OCI-LY1 (cell line): ENCODE data around the gene TGM2.
"Not testable (repeated sequence)": the region's sequence is repeated elsewhere in the genome, so short reads cannot be mapped to it uniquely, and the experiment has no call there.

Source experiments
- H2AFZ ChIP-seq: fragments of 200-600 bp; sonication (generic), shearing (Covaris generic); 2 replicates; pipeline ENCODE4 v1.6.0; 2014; ENCODE audit warnings: antibody characterized with exemption, mild to moderate bottlenecking, low read length
- H3F3A ChIP-seq: fragments of 200-600 bp; sonication (generic), shearing (Covaris generic); 2 replicates; pipeline ENCODE4 v1.6.0; 2014; ENCODE audit warnings: mild to moderate bottlenecking, antibody characterized with exemption, low read length, moderate library complexity; ENCODE audit not compliant: insufficient read depth
- H3K27ac ChIP-seq: fragments of 200-600 bp; sonication (generic); 2 replicates; pipeline ENCODE4 v1.5.1; 2014; ENCODE audit warnings: low read length, mixed run types, mild to moderate bottlenecking, low read depth; ENCODE audit not compliant: poor library complexity, severe bottlenecking
- H3K27me3 ChIP-seq: fragments of 200-600 bp; sonication (generic); 2 replicates; pipeline ENCODE4 v1.6.0; 2014; ENCODE audit warnings: antibody characterized with exemption, mild to moderate bottlenecking, low read length, moderate library complexity; ENCODE audit not compliant: insufficient read depth
- H3K36me3 ChIP-seq: fragments of 200-600 bp; sonication (generic); 2 replicates; pipeline ENCODE4 v1.6.1; 2014; ENCODE audit warnings: mild to moderate bottlenecking, antibody characterized with exemption, low read length, moderate library complexity, mixed read lengths; ENCODE audit not compliant: insufficient read depth
- H3K4me1 ChIP-seq: fragments of 200-600 bp; sonication (generic); 2 replicates; pipeline ENCODE4 v1.5.1; 2014; ENCODE audit warnings: mild to moderate bottlenecking, low read length, moderate library complexity; ENCODE audit not compliant: insufficient read depth, severe bottlenecking
- H3K4me2 ChIP-seq: fragments of 200-600 bp; sonication (generic), shearing (Covaris generic); 2 replicates; pipeline ENCODE4 v1.6.1; 2014; ENCODE audit warnings: low read length
- H3K4me3 ChIP-seq: fragments of 200-600 bp; sonication (generic); 2 replicates; pipeline ENCODE4 v1.5.1; 2014; ENCODE audit warnings: low read length, low read depth, mild to moderate bottlenecking, mixed read lengths; ENCODE audit not compliant: poor library complexity, severe bottlenecking
- H3K79me2 ChIP-seq: fragments of 200-600 bp; shearing (Covaris generic); 2 replicates; pipeline ENCODE4 v1.6.1; 2016; ENCODE audit warnings: mixed run types, low read length, mixed read lengths; ENCODE audit not compliant: insufficient read depth
- H3K9ac ChIP-seq: fragments of 200-600 bp; sonication (generic), shearing (Covaris generic); 2 replicates; pipeline ENCODE4 v1.6.1; 2014; ENCODE audit warnings: mild to moderate bottlenecking, low read length, mixed read lengths
- H3K9me2 ChIP-seq: fragments of 200-600 bp; sonication (generic), shearing (Covaris generic); 2 replicates; pipeline ENCODE4 v1.6.1; 2014; ENCODE audit warnings: low read depth, mild to moderate bottlenecking, low read length, mixed read lengths
- H3K9me3 ChIP-seq: fragments of 200-600 bp; shearing (Covaris generic); 2 replicates; pipeline ENCODE4 v1.6.1; 2014; ENCODE audit warnings: low read length, mixed read lengths
- H4K20me1 ChIP-seq: fragments of 200-600 bp; sonication (generic), shearing (Covaris generic); 2 replicates; pipeline ENCODE4 v1.6.0; 2016; ENCODE audit warnings: mild to moderate bottlenecking, low read length; ENCODE audit not compliant: insufficient read depth
- CTCF ChIP-seq: fragments of 200-600 bp; sonication (generic), shearing (Covaris generic); IDR thresholded peaks from 2 replicates; pipeline ENCODE4 v1.5.1; 2017; ENCODE audit warnings: mild to moderate bottlenecking, antibody characterized with exemption, low read length, moderate library complexity, mixed read lengths
- EZH2 ChIP-seq: fragments of 200-600 bp; sonication (generic), shearing (Covaris generic); IDR thresholded peaks from 2 replicates; pipeline ENCODE4 v1.8.0; 2017; ENCODE audit warnings: borderline replicate concordance, mixed run types, mild to moderate bottlenecking, antibody characterized with exemption, low read length, moderate library complexity, mixed read lengths

The TGM2 gene

GRCh38 chr20:38108986-38109541 is 56.0 kb downstream of the TGM2 start:
- Histone ChIP-seq H3K4me2 (no peak overlapping the region), H3K4me1 (no peaks in the 10 kb centered on the region), H3K27me3 (no peaks in the 10 kb centered on the region)

GRCh38 chr20:38108438-38108985 is 56.6 kb downstream of the TGM2 start:
- Histone ChIP-seq H3K9ac (no peak overlapping the region), H3K4me2 (no peak overlapping the region), H3K27me3 (no peaks in the 10 kb centered on the region), H3K79me2 (no peaks in the 10 kb centered on the region), H3K36me3 (no peaks in the 10 kb centered on the region), H3K4me1 (no peaks in the 10 kb centered on the region), H3K9me2 (no peaks in the 10 kb centered on the region), H3K4me3 (no peak overlapping the region), H3K27ac (no peak overlapping the region), H3F3A (no peaks in the 10 kb centered on the region), H3K9me3 (no peaks in the 10 kb centered on the region), H2AFZ (no peak overlapping the region), H4K20me1 (no peaks in the 10 kb centered on the region)
- TF ChIP-seq CTCF = no peak

More at GRCh38 chr20:38108986-38109541, 56.0 kb downstream of the TGM2 start:
- Histone ChIP-seq H3K9ac (no peak overlapping the region), H2AFZ (no peak overlapping the region), H3F3A (no peaks in the 10 kb centered on the region), H3K4me3 (no peak overlapping the region), H3K36me3 (no peaks in the 10 kb centered on the region), H3K9me2 (no peaks in the 10 kb centered on the region), H3K9me3 (no peaks in the 10 kb centered on the region), H3K79me2 (no peaks in the 10 kb centered on the region), H4K20me1 (no peaks in the 10 kb centered on the region), H3K27ac (no peak overlapping the region)
- no peak for TF ChIP-seq CTCF
- TF ChIP-seq EZH2 = no peak

GRCh38 chr20:38107916-38108315 is 57.2 kb downstream of the TGM2 start:
- H3K27ac ChIP-seq, H3K9me2 ChIP-seq, H3K9me3 ChIP-seq, H4K20me1 ChIP-seq, H3K36me3 ChIP-seq, H3K79me2 ChIP-seq, H3F3A ChIP-seq, H2AFZ ChIP-seq, H3K27me3 ChIP-seq, H3K4me3 ChIP-seq, H3K4me2 ChIP-seq, H3K9ac ChIP-seq, H3K4me1 ChIP-seq: not testable (repeated sequence)

GRCh38 chr20:38107386-38107785 is 57.7 kb downstream of the TGM2 start:
- H3K27ac ChIP-seq, H2AFZ ChIP-seq, H3K79me2 ChIP-seq, H3K36me3 ChIP-seq, H3K9ac ChIP-seq, H3F3A ChIP-seq, H4K20me1 ChIP-seq, H3K4me3 ChIP-seq, H3K4me1 ChIP-seq, H3K4me2 ChIP-seq, H3K9me3 ChIP-seq, H3K9me2 ChIP-seq, H3K27me3 ChIP-seq: not testable (repeated sequence)
